IPS DF 6.9 (cell line): Measurements from ENCODE around the gene FOXJ3.

Experiments used
- DNase-seq: peaks from one replicate; pipeline ENCODE4 v3.0.0-alpha.2; 2013; ENCODE audit warnings: low read depth, low spot score
- H3K27ac ChIP-seq: one replicate; pipeline ENCODE4 v1.5.1; 2013; ENCODE audit warnings: low read length, control low read depth
- H3K27me3 ChIP-seq: 2 replicates; pipeline ENCODE4 v1.6.1; 2013; ENCODE audit warnings: mild to moderate bottlenecking, low read length; ENCODE audit not compliant: control insufficient read depth, insufficient read depth
- H3K36me3 ChIP-seq: 2 replicates; pipeline ENCODE4 v1.6.1; 2013; ENCODE audit warnings: low read length; ENCODE audit not compliant: control insufficient read depth, insufficient read depth
- H3K4me1 ChIP-seq: 2 replicates; pipeline ENCODE4 v1.6.1; 2013; ENCODE audit warnings: low read length; ENCODE audit not compliant: control insufficient read depth, insufficient read depth
- H3K4me3 ChIP-seq: 2 replicates; pipeline ENCODE4 v1.5.1; 2013; ENCODE audit warnings: mild to moderate bottlenecking, low read length
- H3K9me3 ChIP-seq: 2 replicates; pipeline ENCODE4 v1.6.1; 2013; ENCODE audit warnings: low read length, inconsistent platforms; ENCODE audit not compliant: control insufficient read depth, insufficient read depth
- WGBS: extraction: QIAGEN DNeasy Blood & Tissue Kit; methylation state at CpG from one replicate; pipeline ENCODE4 v1.1.7; 2013; ENCODE audit warnings: mixed read lengths, missing lambda C conversion rate; ENCODE audit not compliant: insufficient read length, insufficient coverage; 5-methylcytosine and 5-hydroxymethylcytosine counted together

FOXJ3 gene

GRCh38 chr1:42259059-42259738 lies 75.8 kb downstream of the FOXJ3 start:
- Histone ChIP-seq H3K36me3 (no peaks in the 10 kb centered on the region), H3K4me1 (no peaks in the 10 kb centered on the region), H3K4me3 (no peak overlapping the region), H3K27ac (no peak overlapping the region), H3K27me3 (no peaks in the 10 kb centered on the region), H3K9me3 (no peaks in the 10 kb centered on the region)
- no CpG with 5 or more reads among the region's 4 CpGs for WGBS
- no peak for DNase-seq

DNA sequence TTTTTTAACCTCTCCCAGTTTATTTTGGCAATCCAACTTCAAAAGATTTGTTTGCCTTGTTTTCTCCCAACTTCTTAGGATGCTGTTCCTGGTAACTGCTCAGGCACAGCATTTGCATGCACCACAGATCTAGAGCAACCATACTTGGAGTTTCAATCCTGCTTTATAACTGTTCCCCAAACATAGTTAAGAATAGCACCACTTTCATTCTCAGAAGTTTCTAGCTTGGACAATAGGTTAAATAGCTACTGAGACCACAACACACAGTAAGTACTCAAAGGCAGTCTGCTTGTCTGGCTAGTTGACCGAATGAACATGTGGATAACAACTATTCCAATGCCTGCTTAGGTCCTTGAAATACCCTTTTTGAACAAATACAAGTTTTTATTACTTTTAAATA lies 76.8 kb downstream of the FOXJ3 start:
- no peaks in the 10 kb centered on the region for H3K4me1 ChIP-seq
- no peaks in the 10 kb centered on the region for H3K27me3 ChIP-seq
- no peak for DNase-seq
- no peaks in the 10 kb centered on the region for H3K9me3 ChIP-seq
- no peak overlapping the region for H3K27ac ChIP-seq
- H3K36me3 ChIP-seq = no peaks in the 10 kb centered on the region
- no peak overlapping the region for H3K4me3 ChIP-seq
- no CpG with 5 or more reads among the region's 1 CpG for WGBS

- H3K27ac ChIP-seq = no peak overlapping the region
- DNase-seq = no peak
- no peaks in the 10 kb centered on the region for H3K36me3 ChIP-seq
- H3K4me1 ChIP-seq = no peaks in the 10 kb centered on the region
- no peaks in the 10 kb centered on the region for H3K27me3 ChIP-seq
- WGBS = no CpG with 5 or more reads among the region's 1 CpG
- H3K9me3 ChIP-seq = no peaks in the 10 kb centered on the region
- no peak overlapping the region for H3K4me3 ChIP-seq
Observed at GRCh38 chr1:42251042-42251441, 84.0 kb downstream of the FOXJ3 start.

GRCh38 chr1:42250164-42250563 lies 84.9 kb downstream of the FOXJ3 start:
- Histone ChIP-seq H3K9me3 (no peaks in the 10 kb centered on the region), H3K4me1 (no peaks in the 10 kb centered on the region), H3K4me3 (no peak overlapping the region), H3K36me3 (no peaks in the 10 kb centered on the region), H3K27ac (no peak overlapping the region), H3K27me3 (no peaks in the 10 kb centered on the region)
- DNase-seq = no peak
- WGBS = no CpG with 5 or more reads among the region's 3 CpGs

- H3K9me3 ChIP-seq = peaks cover under 1% of the 10 kb centered on the region; the same call in 1 of the 2 replicates
- DNase-seq = no peak
- H3K36me3 ChIP-seq = no peaks in the 10 kb centered on the region; the same call in 1 of the 2 replicates
- H3K4me3 ChIP-seq = no peak overlapping the region
- H3K27ac ChIP-seq = no peak overlapping the region
- no CpG with 5 or more reads among the region's 5 CpGs for WGBS
- H3K27me3 ChIP-seq = no peaks in the 10 kb centered on the region
- no peaks in the 10 kb centered on the region for H3K4me1 ChIP-seq
Observed at GRCh38 chr1:42240966-42241755, 93.9 kb downstream of the FOXJ3 start.

DNA sequence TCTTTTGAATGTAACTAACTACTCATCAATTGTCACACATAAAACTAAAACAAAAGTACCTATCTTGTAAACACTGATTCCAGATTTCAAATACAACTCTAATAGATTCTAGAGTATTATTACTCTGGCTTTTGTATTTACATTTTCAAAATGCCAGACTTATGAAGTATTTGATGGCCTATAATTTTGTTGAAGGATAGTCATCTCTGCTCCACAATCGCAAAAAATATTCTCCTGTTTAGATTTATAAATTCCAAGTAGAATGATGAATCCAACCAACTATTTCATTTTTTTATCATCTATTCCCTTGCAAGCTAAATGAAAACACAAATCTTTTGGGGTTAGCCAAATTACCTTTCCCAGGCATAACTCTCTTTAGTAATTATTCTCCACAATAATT lies 95.5 kb downstream of the FOXJ3 start:
- no peak overlapping the region for H3K4me3 ChIP-seq
- H3K27me3 ChIP-seq = no peaks in the 10 kb centered on the region
- H3K36me3 ChIP-seq = no peaks in the 10 kb centered on the region; the same call in 1 of the 2 replicates
- H3K4me1 ChIP-seq = no peaks in the 10 kb centered on the region
- H3K27ac ChIP-seq = no peak overlapping the region
- H3K9me3 ChIP-seq = peaks cover 3% of the 10 kb centered on the region
- no CpG with 5 or more reads among the region's 1 CpG for WGBS
- no peak for DNase-seq

DNA sequence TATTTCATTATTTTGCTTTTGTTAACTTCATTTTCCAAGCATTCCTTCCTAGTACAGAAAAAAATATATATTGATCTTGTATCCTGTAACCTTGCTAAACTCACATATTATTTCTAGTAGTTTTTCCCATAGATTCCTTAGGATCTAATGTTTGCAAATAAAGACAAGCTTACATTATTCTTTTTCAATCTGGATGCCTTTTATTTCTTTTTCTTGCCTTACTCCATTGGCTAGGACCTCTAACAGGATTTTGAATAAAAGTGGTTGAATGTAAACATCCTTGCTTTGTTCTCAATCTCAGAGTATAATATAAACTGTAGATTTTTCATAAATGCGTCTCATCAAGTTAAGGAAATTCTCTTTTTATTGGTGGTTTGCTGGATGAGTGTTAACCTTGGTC lies 96.0 kb downstream of the FOXJ3 start:
- WGBS = no CpG with 5 or more reads among the region's 1 CpG
- Histone ChIP-seq H3K4me1 (no peaks in the 10 kb centered on the region), H3K9me3 (peaks cover 3% of the 10 kb centered on the region), H3K27ac (no peak overlapping the region), H3K4me3 (no peak overlapping the region), H3K27me3 (no peaks in the 10 kb centered on the region), H3K36me3 (no peaks in the 10 kb centered on the region; the same call in 1 of the 2 replicates)
- no peak for DNase-seq

DNA sequence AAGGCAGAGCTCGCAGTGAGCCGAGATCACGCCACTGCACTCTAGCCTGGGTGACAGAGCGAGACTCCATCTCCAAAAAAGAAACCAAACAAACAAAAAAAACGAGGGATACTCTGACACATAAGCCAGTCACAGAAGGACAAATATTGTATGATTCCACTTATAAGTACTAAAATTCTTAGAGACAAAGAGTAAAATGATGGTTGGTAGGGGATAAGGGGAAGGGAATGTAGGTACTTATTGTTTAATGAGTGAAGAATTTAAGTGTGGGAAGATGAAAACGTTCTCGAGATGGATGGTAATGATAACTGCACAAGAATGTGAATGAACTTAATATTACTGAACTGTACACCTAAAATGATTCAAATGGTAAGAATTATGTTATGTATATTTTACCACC lies 103.8 kb downstream of the FOXJ3 start:
- no peak for DNase-seq
- H3K27me3 ChIP-seq = no peaks in the 10 kb centered on the region
- no peaks in the 10 kb centered on the region for H3K36me3 ChIP-seq
- H3K4me3 ChIP-seq = no peak overlapping the region
- no peaks in the 10 kb centered on the region for H3K4me1 ChIP-seq
- WGBS = 100% methylated on average over 2 of the region's 7 CpGs
- H3K27ac ChIP-seq = no peak overlapping the region
- H3K9me3 ChIP-seq = peaks cover 3% of the 10 kb centered on the region

GRCh38 chr1:42228938-42229337 lies 106.1 kb downstream of the FOXJ3 start:
- 100% methylated on average over 2 of the region's 6 CpGs for WGBS

DNA sequence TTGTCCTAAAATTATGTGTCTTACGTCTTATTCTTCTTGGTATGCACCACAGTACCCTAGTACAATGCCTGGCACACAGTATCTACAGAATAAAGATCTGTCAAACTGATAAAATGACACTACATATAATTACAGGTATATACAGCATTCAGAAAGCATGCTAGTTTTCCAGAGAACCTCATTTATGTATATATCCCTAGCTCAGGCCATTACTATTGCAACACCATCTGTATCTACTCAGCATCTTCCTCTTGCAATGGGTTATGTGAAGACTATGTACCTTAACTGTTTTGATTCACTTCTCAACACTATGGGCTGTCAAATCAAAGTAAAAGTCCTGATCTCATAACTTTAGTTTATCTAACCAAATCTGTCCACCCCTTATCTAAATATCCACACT lies 112.0 kb downstream of the FOXJ3 start:
- Histone ChIP-seq H3K27me3 (no peaks in the 10 kb centered on the region), H3K36me3 (no peaks in the 10 kb centered on the region), H3K27ac (no peak overlapping the region), H3K9me3 (no peaks in the 10 kb centered on the region), H3K4me1 (no peaks in the 10 kb centered on the region; the same call in 1 of the 2 replicates), H3K4me3 (no peak overlapping the region)
- no peak for DNase-seq
- no CpG with 5 or more reads among the region's 1 CpG for WGBS

More at GRCh38 chr1:42228938-42229337, 106.1 kb downstream of the FOXJ3 start:
- Histone ChIP-seq H3K27ac (no peak overlapping the region), H3K36me3 (no peaks in the 10 kb centered on the region), H3K9me3 (no peaks in the 10 kb centered on the region), H3K4me1 (no peaks in the 10 kb centered on the region), H3K4me3 (no peak overlapping the region), H3K27me3 (no peaks in the 10 kb centered on the region)
- no peak for DNase-seq
